ENCODE data around the gene DGKA.
A peak's percentile ranks its signal among the peaks of the same experiment; 100 is the strongest.
"Not testable (repeated sequence)": the region's sequence is repeated elsewhere in the genome, so short reads cannot be mapped to it uniquely, and the experiment has no call there.

Gene DGKA

DNA sequence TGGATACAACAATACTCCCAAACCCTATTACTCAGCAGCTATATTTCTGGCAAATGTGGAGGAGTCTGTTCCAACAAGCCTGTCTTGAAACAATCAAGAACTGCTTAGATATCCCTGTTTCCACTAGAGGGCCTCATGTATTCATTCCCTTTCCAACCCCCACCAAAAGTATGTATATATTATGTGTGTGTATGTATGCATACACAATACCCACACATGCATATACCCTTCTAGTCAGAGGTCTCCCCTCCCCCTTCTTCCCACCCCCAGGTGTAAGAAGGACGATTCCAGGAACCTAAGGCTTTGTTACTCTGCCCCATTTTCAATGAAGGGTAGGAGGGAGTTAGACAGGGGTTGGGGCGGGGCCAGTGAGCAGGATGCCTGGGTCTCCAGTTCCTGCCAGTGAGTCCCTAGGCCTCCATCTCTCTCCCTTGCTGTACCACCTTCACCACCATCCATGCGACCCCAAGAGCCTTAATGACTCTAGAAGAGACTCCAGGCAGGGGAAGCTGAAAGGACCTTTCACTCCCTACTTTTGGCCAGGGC lies at the start of gene DGKA:
Gene DGKA, plus strand, starts transcription at position 392 of the 546 bp plus-strand sequence. CDS start 5,342 bp downstream, outside the sequence.
- peak within 1 kb of the TSS; percentile 59 for H3K4me3 ChIP-seq (ENCODE audit: low read depth, low read length)

DNA sequence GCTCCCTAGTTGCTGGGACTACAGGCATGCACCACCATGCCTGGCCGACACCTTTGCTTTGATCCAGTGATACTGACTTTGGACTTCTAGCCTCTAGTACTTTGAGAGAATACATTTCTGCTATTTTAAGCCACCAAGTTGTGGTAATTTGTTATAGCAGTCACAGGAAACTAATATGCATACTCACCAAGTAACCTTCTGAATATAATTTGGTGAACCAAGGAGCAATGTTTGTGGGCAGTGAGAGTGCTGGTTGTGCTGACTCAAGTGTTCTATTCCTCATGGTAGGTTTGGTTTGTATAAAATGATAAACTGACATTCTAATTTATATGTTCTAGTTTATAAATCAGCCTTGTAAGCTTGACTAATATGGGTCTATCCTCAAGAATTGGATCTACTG lies 45.8 kb upstream of the DGKA start:
- H3K4me3 ChIP-seq (ENCODE audit: low read depth, low read length): no peak overlapping the region

GRCh38 chr12:55891310-55891709 lies 39.7 kb upstream of the DGKA start:
- H3K4me3 ChIP-seq (ENCODE audit: low read depth, low read length): no peak overlapping the region

GRCh38 chr12:55893723-55894122 lies 37.2 kb upstream of the DGKA start:
- no peak overlapping the region for H3K4me3 ChIP-seq (ENCODE audit: low read depth, low read length)

DNA sequence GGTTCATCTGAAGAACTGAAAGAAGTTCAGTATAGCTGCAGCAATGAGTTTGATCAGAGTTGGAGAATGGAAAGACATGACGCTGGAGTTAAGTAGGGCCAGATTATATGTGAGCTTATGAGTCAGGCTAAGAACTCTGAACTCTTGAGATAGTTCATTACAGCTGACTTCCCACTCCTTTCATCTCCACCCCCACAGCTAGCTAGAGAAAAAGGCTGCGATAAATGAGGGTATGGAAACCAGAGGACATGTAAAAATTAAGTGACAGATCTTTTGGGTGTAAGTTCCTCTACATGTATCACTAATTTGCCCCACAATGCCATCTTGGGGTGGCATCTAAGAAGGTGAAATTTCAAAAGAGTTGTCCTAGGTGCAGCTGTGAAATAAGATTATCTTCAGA lies 31.9 kb upstream of the DGKA start:
- H3K4me3 ChIP-seq (ENCODE audit: low read depth, low read length): no peak overlapping the region

GRCh38 chr12:55901881-55902490 lies 29.0 kb upstream of the DGKA start:
- H3K4me3 ChIP-seq (ENCODE audit: low read depth, low read length): no peak overlapping the region

DNA sequence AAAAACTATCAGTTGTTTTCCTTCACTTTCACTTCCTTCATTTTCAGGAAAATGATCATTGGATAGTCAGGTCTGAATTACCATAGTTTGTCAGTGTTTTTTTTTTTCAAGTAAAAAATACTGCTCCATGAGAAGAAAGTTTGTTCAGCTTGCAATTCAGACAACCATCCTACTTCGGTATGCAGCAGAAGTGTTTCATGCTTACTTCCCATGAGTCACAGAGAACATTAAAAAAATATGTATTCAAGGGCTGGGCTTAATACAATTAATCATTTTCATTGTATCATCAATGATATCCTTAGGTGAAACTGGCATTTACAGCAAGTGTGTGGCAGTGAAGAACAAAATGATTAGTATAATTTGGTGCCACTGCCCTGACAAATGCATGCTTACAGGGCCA lies 24.9 kb upstream of the DGKA start:
- no peak overlapping the region for H3K4me3 ChIP-seq (ENCODE audit: low read depth, low read length)

GRCh38 chr12:55908726-55909512 lies 22.0 kb upstream of the DGKA start:
- no peak overlapping the region for H3K4me3 ChIP-seq (ENCODE audit: low read depth, low read length)

DNA sequence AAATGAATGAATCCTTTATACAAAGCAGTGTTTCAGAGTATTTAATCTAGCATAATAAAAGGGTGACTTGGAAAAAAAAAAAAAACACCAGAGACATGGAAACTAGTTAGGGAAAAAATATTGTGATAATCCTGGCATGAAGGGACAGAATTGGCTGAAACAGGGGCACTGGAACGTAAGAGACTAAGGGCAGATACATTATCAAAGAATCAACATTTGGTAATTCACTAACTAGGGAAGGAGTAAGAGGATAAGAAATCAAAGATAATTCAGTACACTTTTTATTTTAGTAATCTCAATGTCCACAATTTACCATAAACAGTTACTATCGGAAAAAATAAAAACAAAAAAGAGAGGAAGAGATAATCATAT lies 21.5 kb upstream of the DGKA start:
- no peak overlapping the region for H3K4me3 ChIP-seq (ENCODE audit: low read depth, low read length)

- H3K4me3 ChIP-seq (ENCODE audit: low read depth, low read length): no peak overlapping the region
Observed at GRCh38 chr12:55912908-55913307, 18.1 kb upstream of the DGKA start.

DNA sequence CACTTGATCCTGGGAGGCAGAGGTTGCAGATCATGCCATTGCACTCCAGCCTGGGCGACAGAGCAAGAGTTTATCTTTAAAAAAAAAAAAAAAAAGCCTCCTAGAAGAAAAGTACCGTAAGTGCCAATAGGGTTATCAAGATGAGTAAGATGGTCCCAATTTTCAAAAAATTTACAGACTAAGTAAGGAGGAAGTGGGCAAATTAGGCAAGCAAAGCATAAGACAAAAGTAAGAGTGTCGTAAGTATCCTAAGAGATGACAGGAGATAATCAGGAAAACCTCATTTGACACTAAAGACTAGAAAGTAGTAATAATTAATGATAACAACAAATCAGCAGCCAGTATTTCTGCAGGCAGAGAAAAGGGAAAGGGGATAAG lies 15.5 kb upstream of the DGKA start:
- H3K4me3 ChIP-seq (ENCODE audit: low read depth, low read length): no peak overlapping the region

GRCh38 chr12:55919032-55919431 lies 11.9 kb upstream of the DGKA start:
- H3K4me3 ChIP-seq (ENCODE audit: low read depth, low read length): not testable (repeated sequence)

GRCh38 chr12:55922126-55922525 lies 8.8 kb upstream of the DGKA start:
- H3K4me3 ChIP-seq (ENCODE audit: low read depth, low read length): no peak overlapping the region

DNA sequence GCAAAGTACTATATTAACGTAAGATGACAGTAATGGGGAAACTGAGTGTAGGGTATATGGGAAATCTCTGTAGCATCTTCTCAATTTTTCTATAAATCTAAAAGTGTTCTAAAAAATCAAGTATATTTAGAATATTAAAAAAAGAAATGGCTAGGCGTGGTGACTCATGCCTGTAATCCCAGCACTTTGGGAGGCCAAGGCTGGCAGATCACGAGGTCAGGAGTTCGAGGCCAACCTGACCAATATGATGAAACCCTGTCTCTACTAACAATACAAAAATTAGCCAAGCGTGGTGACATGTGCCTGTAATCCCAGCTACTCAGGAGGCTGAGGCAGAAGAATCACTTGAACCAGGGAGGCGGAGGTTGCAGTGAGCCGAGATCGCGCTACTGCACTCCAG lies 7.3 kb upstream of the DGKA start:
- H3K4me3 ChIP-seq (ENCODE audit: low read depth, low read length): not testable (repeated sequence)

GRCh38 chr12:55925371-55925770 lies 5.6 kb upstream of the DGKA start:
- no peak overlapping the region for H3K4me3 ChIP-seq (ENCODE audit: low read depth, low read length)

DNA sequence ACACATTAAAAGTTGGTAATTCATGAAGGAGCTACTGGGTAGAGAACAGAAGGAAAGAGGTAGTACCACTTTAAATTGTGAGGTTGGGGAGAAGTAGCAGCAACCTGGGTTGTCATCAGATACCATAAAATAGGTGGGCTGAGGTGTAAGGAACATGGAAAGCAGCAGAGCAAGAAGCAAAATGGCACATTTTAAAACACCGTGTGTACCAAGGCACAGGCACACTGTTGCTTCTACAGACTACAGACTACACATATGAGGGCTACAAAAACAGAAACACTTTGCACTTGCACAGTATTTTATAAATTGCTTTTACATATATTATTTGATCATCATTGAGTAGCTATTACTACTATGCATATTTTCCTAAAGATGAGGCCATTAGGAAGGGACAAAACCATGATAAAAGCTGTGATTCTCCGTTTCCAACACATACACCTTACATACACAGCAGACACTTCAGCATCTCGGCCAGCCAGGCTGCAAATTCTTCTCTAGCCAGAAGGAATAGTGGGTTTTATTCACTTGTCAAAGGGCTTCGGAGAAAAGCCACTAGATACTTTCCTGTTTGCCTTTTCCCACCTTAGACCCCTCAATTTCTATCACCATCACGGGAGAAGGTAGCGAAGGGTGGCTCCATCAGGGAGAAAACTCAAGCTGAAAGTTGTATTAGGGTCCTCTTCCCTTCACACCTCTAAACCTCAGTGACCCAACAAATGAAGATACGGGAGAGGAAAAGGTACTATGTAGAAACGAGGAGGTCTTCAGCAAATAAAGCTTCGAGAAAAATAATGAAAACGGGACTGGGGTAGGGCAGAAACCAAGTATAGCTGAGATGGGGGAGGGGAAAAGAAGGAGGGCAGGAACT lies 4.9 kb upstream of the DGKA start:
- peak overlapping the region; percentile 99 for H3K4me3 ChIP-seq (ENCODE audit: low read depth, low read length)

DNA sequence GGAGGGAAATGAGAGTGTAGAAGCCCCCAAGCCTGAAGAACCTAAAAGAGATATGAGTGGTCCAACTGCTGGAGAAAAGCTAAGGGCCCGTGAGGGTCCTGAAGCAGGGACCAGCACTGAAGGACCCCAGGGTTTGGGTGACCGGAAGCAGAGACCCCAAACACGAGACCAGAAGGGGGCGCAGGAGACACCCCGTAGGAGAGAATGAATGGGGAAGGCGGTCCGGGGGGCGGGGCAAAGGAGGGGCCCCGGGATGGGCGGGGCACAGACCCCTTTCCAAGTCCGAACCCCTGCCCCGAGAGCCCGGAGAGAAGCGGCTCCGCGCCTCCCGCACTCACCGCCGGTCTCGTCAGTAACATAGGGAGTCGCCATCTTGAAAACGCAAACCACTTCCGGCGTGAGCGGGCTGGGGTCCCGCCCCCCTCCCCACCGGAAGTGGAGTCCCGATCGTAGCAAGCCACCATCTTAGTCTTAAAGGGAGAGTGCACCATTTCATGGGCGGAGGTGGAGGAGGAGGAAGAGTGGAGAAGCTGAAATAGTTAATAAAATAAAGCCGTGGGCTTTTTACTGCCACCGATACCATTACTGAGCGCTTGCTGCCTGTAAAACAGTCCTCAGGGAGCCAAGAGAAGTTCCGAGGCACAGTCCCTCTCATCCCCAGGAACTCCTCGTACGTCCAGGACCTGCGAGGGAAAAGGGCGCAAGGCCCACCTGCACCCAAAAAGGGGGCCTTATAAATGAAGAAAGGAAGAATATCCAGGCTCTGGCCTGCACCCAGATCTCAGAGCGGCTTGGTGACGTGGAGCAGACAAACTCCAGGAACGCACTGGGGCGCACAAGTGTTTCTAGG lies 4.0 kb upstream of the DGKA start:
- peak overlapping the region; percentile 99 for H3K4me3 ChIP-seq (ENCODE audit: low read depth, low read length)

DNA sequence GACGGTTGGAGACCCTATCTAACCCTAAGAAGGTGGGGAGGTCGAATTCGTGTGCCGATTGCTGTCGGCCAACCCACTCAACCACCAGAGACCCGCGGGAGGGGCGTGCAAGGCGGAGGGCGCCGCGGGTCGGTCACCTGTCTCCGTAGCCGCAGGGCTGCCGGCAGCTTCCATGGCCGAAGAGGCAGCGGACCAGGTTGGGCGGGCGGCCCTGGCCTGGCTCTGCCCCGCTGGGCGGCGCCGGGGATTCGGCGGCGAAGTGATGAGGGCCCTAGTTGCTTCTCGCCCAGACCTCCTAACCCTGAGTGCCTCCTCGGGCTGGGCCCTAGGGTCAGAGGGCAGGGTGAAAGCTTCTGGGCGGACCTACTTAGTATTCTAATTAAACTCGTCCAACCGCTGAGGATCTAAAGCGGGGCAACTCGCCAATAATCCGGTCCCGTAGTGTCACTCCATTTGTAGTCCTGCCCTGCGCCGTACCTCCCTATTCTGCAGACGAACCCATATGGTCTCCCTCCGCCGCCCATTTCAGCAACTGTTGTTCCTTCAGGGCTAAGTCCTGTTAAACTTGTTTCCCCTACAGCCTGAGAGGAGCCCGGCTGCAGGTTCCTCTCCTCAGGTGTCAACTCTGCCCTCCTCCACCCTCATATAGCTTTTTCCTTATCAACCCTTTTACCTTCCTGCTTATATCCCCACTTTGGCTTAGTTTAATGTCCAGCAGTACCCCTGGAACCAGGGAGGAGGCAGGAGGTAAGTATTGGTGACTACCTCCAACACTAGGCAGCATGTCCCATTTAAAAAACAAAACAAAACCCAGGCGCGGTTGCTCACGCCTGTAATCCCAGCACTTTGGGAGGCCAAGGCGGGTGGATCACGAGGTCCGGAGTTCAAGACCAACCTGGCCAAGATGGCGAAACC lies 3.1 kb upstream of the DGKA start, which contains the start of gene PYM1:
Gene PYM1, minus strand, starts transcription at position 307 of the 915 bp plus-strand sequence. Its CDS starts 133 bp downstream, at position 174.
- H3K4me3 ChIP-seq (ENCODE audit: low read depth, low read length): peak within 1 kb of the TSS; percentile 99

DNA sequence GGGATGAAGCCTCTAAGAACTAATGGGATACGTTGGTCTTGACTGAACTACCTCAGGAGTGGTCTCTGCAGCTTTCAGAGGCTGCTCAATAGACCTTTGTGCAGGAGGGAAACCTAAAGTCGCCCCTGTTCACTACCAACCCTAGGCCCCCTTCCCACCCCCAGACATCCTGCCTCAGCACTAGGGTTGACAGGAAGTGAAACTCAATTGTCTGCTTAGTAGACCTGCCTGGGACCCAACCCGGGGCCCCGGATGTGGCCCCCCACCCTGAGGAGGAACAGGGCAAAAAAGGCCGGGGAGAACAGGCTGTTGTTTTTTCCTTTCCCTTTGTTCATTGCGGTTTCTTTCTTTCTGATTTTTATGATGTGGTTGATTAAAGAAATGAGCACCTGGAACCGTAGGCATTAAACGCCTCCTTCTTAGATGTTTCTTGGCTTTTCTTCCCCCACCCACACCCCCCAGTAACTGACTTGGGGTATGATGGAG lies 1.6 kb upstream of the DGKA start:
- no peak overlapping the region for H3K4me3 ChIP-seq (ENCODE audit: low read depth, low read length)
